ENCODE data around the gene ZFAND6. TPM values are rescaled to one million over a fixed set of nuclear protein-coding genes. Genes with fewer than 3 reads are reported as not detected.
A peak's percentile ranks its signal among the peaks of the same experiment; 100 is the strongest.

The ZFAND6 gene
- total RNA-seq, 1 experiment from 2014 or later = 57.6 TPM

DNA sequence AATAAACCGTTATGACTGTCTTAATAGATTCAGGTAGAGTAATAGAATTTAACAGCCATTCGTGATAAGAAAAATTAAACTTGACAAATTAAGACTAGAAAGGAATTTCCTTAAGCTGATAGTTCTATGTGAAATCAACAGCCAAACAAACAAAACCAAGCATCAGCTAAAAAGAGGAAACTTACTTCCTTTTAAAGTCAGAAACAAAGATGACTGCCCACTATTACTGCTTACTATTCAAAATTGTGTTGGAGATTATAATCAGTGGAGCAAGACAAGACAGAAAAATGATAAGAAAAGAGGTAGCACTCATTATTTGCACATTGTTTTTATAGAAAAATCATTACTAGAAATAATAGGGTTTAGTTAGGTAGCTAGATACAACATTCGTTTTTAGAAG is 79.5 kb downstream of the ZFAND6 start:
- intact Hi-C loops (cut with micrococcal nuclease) = no loop called here
- Mint-ChIP-seq H3K4me1 (ENCODE audit: insufficient read depth, unreplicated experiment) (peaks cover 9% of the 10 kb centered on the region), H3K27me3 (ENCODE audit: insufficient read depth, unreplicated experiment) (no peaks in the 10 kb centered on the region), H3K36me3 (ENCODE audit: insufficient read depth, unreplicated experiment) (peaks cover 30% of the 10 kb centered on the region), H3K9me3 (ENCODE audit: unreplicated experiment) (no peaks in the 10 kb centered on the region), H3K27ac (ENCODE audit: low read depth, unreplicated experiment) (no peak overlapping the region), H3K4me3 (ENCODE audit: unreplicated experiment) (no peak overlapping the region)
- ChIA-PET POLR2A (interaction anchor here (0.6 kb wide), 2 partner anchors 72 to 285 kb away, joined by 3 read pairs; no protein-coding TSS in a partner anchor), CTCF (interaction anchor here (1.5 kb wide), 1 partner anchor 13 kb away, joined by 3 read pairs; no protein-coding TSS in a partner anchor)
- TF ChIP-seq CTCF (IDR thresholded peaks at IDR 0.05; ENCODE audit: unreplicated experiment) = no peak
- no TSS peak for BruUV-seq (replicated peaks)
- no peak for DNase-seq (ENCODE audit: unreplicated experiment)

DNA sequence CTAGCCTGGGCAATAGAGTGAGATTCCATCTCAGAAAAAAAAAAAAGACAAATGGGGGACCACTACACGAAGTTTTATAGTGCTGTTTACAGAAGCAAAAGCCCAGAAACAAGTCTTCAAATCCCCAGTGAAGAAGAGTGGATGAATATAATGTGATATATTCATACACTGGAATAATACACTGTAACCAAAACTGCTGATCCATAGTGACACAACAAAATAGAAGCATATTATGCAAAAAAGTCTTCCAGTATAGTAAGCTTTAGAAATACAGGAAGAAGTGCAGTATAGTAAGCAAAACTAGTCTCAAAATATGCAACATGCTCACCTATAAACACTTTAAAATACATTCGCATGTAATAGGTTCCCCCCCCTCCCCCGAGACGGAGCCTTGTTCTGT is 81.4 kb downstream of the ZFAND6 start:
- no peak for TF ChIP-seq CTCF (IDR thresholded peaks at IDR 0.05; ENCODE audit: unreplicated experiment)

DNA sequence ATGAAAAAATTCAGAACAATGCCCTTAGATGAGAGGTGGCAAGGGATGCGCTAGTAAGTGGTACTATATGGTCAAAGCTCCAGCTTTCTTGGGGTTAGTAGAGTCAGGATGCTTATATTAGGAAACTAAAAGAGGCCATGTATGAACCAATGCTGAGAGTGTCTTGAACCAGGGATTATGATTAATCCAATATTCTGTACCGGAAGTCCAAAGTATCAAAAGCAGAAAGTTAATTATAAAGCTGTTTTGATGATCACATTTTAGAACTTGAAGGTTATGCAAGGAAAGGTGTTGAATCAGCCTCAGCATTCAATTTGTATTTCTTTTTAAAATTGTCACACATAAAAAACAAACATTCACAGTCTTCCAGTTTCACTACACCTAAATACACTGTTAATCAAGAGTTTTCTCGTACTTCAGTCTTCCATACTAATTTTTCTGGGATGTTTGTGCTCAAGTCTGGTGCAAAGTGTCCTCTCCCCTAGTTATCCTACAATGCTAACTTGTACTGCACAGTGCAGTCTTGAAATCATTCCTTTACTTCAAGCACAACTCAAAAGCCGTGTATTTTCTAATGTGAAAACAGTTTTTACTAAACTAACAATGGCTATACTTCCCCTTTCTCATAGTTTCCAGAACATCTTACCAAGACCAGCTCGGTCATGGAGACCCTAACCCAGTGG is 82.6 kb downstream of the ZFAND6 start:
- H3K4me1 Mint-ChIP-seq (ENCODE audit: insufficient read depth, unreplicated experiment) = peaks cover 9% of the 10 kb centered on the region
- DNase-seq (ENCODE audit: unreplicated experiment) = no peak
- H3K4me3 Mint-ChIP-seq (ENCODE audit: unreplicated experiment) = no peak overlapping the region
- ChIA-PET CTCF (interaction anchor here (0.6 to 0.7 kb wide), 2 partner anchors 668 to 1157 kb away, joined by 3 to 4 read pairs; no protein-coding TSS in a partner anchor), POLR2A (no interaction called here)
- no TSS peak for BruUV-seq (replicated peaks)
- no peak for TF ChIP-seq CTCF (IDR thresholded peaks at IDR 0.05; ENCODE audit: unreplicated experiment)
- H3K9me3 Mint-ChIP-seq (ENCODE audit: unreplicated experiment) = no peaks in the 10 kb centered on the region
- peaks cover 9% of the 10 kb centered on the region for H3K36me3 Mint-ChIP-seq (ENCODE audit: insufficient read depth, unreplicated experiment)
- intact Hi-C loops (cut with micrococcal nuclease) = no loop called here
- H3K27me3 Mint-ChIP-seq (ENCODE audit: insufficient read depth, unreplicated experiment) = no peaks in the 10 kb centered on the region
- peak overlapping the region; percentile 39 for H3K27ac Mint-ChIP-seq (ENCODE audit: low read depth, unreplicated experiment)

More for the DNA sequence above, 81.4 kb downstream of the ZFAND6 start:
- Mint-ChIP-seq H3K4me3 (ENCODE audit: unreplicated experiment) (no peak overlapping the region), H3K9me3 (ENCODE audit: unreplicated experiment) (no peaks in the 10 kb centered on the region), H3K27ac (ENCODE audit: low read depth, unreplicated experiment) (no peak overlapping the region), H3K4me1 (ENCODE audit: insufficient read depth, unreplicated experiment) (peaks cover 9% of the 10 kb centered on the region), H3K36me3 (ENCODE audit: insufficient read depth, unreplicated experiment) (peaks cover 16% of the 10 kb centered on the region), H3K27me3 (ENCODE audit: insufficient read depth, unreplicated experiment) (no peaks in the 10 kb centered on the region)
- POLR2A ChIA-PET = no interaction called here
- CTCF ChIA-PET = no interaction called here
- DNase-seq (ENCODE audit: unreplicated experiment) = no peak
- BruUV-seq (replicated peaks) = no TSS peak
- intact Hi-C loops (cut with micrococcal nuclease) = no loop called here

GRCh38 chr15:80142646-80143045 is 83.2 kb downstream of the ZFAND6 start:
- Mint-ChIP-seq H3K27me3 (ENCODE audit: insufficient read depth, unreplicated experiment) (no peaks in the 10 kb centered on the region), H3K36me3 (ENCODE audit: insufficient read depth, unreplicated experiment) (peaks cover 3% of the 10 kb centered on the region), H3K4me1 (ENCODE audit: insufficient read depth, unreplicated experiment) (peaks cover 9% of the 10 kb centered on the region), H3K27ac (ENCODE audit: low read depth, unreplicated experiment) (no peak overlapping the region), H3K9me3 (ENCODE audit: unreplicated experiment) (no peaks in the 10 kb centered on the region), H3K4me3 (ENCODE audit: unreplicated experiment) (no peak overlapping the region)
- no peak for TF ChIP-seq CTCF (IDR thresholded peaks at IDR 0.05; ENCODE audit: unreplicated experiment)
- ChIA-PET POLR2A (no interaction called here), CTCF (no interaction called here)
- no TSS peak for BruUV-seq (replicated peaks)
- peak; percentile 23 for DNase-seq (ENCODE audit: unreplicated experiment)
- intact Hi-C loops (cut with micrococcal nuclease) = no loop called here

All from MCF 10A (cell line).